Measurements from ENCODE around the gene KRTAP10-3. TPM values are rescaled to one million over a fixed set of nuclear protein-coding genes. Genes with fewer than 3 reads are reported as not detected.

Gene KRTAP10-3
- total RNA-seq, 1 experiment from 2014 or later = not detected

DNA sequence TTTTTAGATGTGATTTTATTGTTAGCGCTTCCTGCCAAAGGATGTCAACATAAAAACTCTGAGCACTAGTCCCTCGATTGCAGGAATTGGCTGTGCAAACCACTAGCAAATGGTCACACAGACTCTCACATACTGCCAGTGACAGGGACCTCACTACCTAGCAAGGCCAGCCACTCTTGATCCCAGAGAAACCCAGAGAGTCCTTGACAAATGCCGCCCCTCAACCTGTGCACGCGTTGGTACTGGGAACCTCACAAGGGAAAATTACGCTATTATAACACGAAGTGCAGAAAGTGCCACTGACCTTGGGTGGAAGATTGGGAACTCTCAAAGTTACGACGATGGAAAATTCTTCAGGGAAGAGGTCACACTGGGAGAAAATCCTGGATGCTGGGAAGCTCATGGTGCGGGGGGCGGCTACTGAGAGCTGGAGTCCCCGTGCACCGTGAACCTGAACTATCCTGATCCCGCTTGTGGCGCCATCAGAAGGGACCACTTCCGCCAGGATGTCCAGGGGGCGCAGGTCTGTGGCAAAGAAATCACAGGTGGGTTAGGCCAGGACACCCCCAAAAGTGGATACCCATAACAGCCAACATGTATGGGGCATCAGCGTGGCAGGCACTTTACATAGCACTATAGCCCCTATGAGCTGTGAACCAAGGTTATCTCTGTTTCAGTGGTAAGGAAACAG lies 9.0 kb upstream of the KRTAP10-3 start:
- no peak for DNase-seq (ENCODE audit: low read depth, low spot score)
- H3K27me3 ChIP-seq (ENCODE audit: control insufficient read depth, insufficient read depth, low read length) = no peaks in the 10 kb centered on the region
- in situ Hi-C loops (cut with HindIII; ENCODE audit: low pct_unique_long_range_greater_than_20kb, low sequenced_read_pairs) (no loop called here), intact Hi-C loops (cut with micrococcal nuclease; ENCODE audit: unreplicated experiment) (no loop called here)
- BruUV-seq (replicated peaks) = no TSS peak
- ChIA-PET POLR2A (no interaction called here), CTCF (no interaction called here)
- TF ChIP-seq POLR2AphosphoS5 (IDR thresholded peaks at IDR 0.05; ENCODE audit: low read depth, low read length) = no peak
- TF ChIP-seq SIN3A (IDR thresholded peaks at IDR 0.05; ENCODE audit: borderline replicate concordance, insufficient read depth, low read depth, low read length) = no peak
- TF ChIP-seq, protein P1, sequence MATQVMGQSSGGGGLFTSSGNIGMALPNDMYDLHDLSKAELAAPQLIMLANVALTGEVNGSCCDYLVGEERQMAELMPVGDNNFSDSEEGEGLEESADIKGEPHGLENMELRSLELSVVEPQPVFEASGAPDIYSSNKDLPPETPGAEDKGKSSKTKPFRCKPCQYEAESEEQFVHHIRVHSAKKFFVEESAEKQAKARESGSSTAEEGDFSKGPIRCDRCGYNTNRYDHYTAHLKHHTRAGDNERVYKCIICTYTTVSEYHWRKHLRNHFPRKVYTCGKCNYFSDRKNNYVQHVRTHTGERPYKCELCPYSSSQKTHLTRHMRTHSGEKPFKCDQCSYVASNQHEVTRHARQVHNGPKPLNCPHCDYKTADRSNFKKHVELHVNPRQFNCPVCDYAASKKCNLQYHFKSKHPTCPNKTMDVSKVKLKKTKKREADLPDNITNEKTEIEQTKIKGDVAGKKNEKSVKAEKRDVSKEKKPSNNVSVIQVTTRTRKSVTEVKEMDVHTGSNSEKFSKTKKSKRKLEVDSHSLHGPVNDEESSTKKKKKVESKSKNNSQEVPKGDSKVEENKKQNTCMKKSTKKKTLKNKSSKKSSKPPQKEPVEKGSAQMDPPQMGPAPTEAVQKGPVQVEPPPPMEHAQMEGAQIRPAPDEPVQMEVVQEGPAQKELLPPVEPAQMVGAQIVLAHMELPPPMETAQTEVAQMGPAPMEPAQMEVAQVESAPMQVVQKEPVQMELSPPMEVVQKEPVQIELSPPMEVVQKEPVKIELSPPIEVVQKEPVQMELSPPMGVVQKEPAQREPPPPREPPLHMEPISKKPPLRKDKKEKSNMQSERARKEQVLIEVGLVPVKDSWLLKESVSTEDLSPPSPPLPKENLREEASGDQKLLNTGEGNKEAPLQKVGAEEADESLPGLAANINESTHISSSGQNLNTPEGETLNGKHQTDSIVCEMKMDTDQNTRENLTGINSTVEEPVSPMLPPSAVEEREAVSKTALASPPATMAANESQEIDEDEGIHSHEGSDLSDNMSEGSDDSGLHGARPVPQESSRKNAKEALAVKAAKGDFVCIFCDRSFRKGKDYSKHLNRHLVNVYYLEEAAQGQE (IDR thresholded peaks at IDR 0.05; ENCODE audit: insufficient read depth in 1 of 2, low read depth in 2 of 2, low read length in 1 of 2) = no peak
- TF ChIP-seq TCF7L2 (IDR thresholded peaks at IDR 0.05; ENCODE audit: low read depth, low read length) = no peak
- TF ChIP-seq, protein P2, sequence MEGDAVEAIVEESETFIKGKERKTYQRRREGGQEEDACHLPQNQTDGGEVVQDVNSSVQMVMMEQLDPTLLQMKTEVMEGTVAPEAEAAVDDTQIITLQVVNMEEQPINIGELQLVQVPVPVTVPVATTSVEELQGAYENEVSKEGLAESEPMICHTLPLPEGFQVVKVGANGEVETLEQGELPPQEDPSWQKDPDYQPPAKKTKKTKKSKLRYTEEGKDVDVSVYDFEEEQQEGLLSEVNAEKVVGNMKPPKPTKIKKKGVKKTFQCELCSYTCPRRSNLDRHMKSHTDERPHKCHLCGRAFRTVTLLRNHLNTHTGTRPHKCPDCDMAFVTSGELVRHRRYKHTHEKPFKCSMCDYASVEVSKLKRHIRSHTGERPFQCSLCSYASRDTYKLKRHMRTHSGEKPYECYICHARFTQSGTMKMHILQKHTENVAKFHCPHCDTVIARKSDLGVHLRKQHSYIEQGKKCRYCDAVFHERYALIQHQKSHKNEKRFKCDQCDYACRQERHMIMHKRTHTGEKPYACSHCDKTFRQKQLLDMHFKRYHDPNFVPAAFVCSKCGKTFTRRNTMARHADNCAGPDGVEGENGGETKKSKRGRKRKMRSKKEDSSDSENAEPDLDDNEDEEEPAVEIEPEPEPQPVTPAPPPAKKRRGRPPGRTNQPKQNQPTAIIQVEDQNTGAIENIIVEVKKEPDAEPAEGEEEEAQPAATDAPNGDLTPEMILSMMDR (IDR thresholded peaks at IDR 0.05) = no peak
- H3K9me3 ChIP-seq (ENCODE audit: control insufficient read depth, insufficient read depth, low read depth, low read length) = no peaks in the 10 kb centered on the region
- ATAC-seq = no peak
- no peak overlapping the region for H3K27ac ChIP-seq (ENCODE audit: low read length)
- no peaks in the 10 kb centered on the region for H3K4me1 ChIP-seq (ENCODE audit: control insufficient read depth, insufficient read depth, low read length)
- H3K4me3 ChIP-seq (ENCODE audit: low read depth in 2 of 2, low read length in 2 of 2) = no peak overlapping the region
- H3K36me3 ChIP-seq (ENCODE audit: control insufficient read depth, insufficient read depth, low read length) = no peaks in the 10 kb centered on the region

DNA sequence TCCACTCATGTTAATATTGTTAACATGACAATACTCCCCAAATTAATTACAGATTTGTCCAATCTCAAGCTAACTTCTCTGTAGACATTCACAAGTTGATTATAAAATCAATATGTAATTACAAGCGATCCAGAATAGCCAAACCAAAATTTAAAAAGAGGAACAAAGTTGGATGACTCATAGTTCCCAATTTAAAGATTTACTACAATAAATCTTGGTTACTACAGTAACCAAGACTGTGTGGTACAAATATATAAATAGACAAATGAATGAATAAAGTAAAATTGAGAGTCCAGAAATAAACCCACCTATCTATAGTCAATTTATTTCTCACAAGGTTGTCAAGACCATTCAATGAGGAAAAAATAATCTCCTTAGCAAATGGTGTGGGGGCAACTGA lies 7.8 kb upstream of the KRTAP10-3 start:
- intact Hi-C loops (cut with micrococcal nuclease; ENCODE audit: unreplicated experiment) (no loop called here), in situ Hi-C loops (cut with HindIII; ENCODE audit: low pct_unique_long_range_greater_than_20kb, low sequenced_read_pairs) (no loop called here)
- POLR2A ChIA-PET = no interaction called here
- TF ChIP-seq, protein P2 (IDR thresholded peaks at IDR 0.05) = no peak
- TF ChIP-seq, protein P1 (IDR thresholded peaks at IDR 0.05; ENCODE audit: insufficient read depth in 1 of 2, low read depth in 2 of 2, low read length in 1 of 2) = no peak
- TF ChIP-seq SIN3A (IDR thresholded peaks at IDR 0.05; ENCODE audit: borderline replicate concordance, insufficient read depth, low read depth, low read length) = no peak
- no peak for TF ChIP-seq POLR2AphosphoS5 (IDR thresholded peaks at IDR 0.05; ENCODE audit: low read depth, low read length)
- no peak for TF ChIP-seq TCF7L2 (IDR thresholded peaks at IDR 0.05; ENCODE audit: low read depth, low read length)
- ATAC-seq (no peak), DNase-seq (ENCODE audit: low read depth, low spot score) (no peak)
- Histone ChIP-seq H3K27ac (ENCODE audit: low read length) (no peak overlapping the region), H3K36me3 (ENCODE audit: control insufficient read depth, insufficient read depth, low read length) (no peaks in the 10 kb centered on the region), H3K4me3 (ENCODE audit: low read depth in 2 of 2, low read length in 2 of 2) (no peak overlapping the region), H3K4me1 (ENCODE audit: control insufficient read depth, insufficient read depth, low read length) (no peaks in the 10 kb centered on the region), H3K27me3 (ENCODE audit: control insufficient read depth, insufficient read depth, low read length) (no peaks in the 10 kb centered on the region), H3K9me3 (ENCODE audit: control insufficient read depth, insufficient read depth, low read depth, low read length) (no peaks in the 10 kb centered on the region)
- CTCF ChIA-PET = no interaction called here
- BruUV-seq (replicated peaks) = no TSS peak
